ENCODE data around the gene MYEOV. TPM values are rescaled to one million over a fixed set of nuclear protein-coding genes. Genes with fewer than 3 reads are reported as not detected.

The MYEOV gene
- total and polyA plus RNA-seq, 9 donors, result 0.12 to 0.79 (median 0.53) TPM; not detected in 3

DNA sequence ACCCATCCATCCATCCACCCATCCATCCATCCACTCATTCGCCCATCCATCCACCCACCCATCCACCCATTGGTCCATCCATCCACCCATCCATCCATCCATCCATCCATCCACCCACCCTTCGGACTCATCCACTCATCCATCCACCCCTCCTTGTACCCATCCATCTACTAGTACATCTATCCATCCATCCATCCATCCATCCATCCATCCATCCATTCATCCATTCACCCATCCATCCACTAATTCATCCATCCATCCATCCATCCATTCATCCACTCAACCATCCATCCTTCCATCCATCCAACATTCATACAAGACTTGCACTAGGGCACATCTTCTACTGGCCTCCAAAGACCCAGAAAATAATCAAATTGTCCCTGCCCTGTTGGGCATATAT, 20.0 kb downstream of the MYEOV start:
- intact Hi-C loops (cut with DNase I), result loop anchor here in 1 of 4 donors (10.0 kb wide), 1 partner anchor 71 kb away; no protein-coding TSS in a partner anchor
- no peak for DNase-seq
- Histone ChIP-seq H3K27me3 (no peaks in the 10 kb centered on the region), H3K4me3 (no peak overlapping the region), H3K4me1 (ENCODE audit: insufficient read depth) (no peaks in the 10 kb centered on the region), H3K27ac (no peak overlapping the region), H3K36me3 (no peaks in the 10 kb centered on the region), H3K9me3 (no peaks in the 10 kb centered on the region)
- 92 to 96% (median 96%) methylated on average over 1 of the region's 2 CpGs for WGBS, 3 donors
- TF ChIP-seq POLR2A (IDR thresholded peaks at IDR 0.05) (no peak), EP300 (IDR thresholded peaks at IDR 0.05) (no peak)
- TF ChIP-seq, protein P1, sequence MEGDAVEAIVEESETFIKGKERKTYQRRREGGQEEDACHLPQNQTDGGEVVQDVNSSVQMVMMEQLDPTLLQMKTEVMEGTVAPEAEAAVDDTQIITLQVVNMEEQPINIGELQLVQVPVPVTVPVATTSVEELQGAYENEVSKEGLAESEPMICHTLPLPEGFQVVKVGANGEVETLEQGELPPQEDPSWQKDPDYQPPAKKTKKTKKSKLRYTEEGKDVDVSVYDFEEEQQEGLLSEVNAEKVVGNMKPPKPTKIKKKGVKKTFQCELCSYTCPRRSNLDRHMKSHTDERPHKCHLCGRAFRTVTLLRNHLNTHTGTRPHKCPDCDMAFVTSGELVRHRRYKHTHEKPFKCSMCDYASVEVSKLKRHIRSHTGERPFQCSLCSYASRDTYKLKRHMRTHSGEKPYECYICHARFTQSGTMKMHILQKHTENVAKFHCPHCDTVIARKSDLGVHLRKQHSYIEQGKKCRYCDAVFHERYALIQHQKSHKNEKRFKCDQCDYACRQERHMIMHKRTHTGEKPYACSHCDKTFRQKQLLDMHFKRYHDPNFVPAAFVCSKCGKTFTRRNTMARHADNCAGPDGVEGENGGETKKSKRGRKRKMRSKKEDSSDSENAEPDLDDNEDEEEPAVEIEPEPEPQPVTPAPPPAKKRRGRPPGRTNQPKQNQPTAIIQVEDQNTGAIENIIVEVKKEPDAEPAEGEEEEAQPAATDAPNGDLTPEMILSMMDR (IDR thresholded peaks at IDR 0.05), result no peak

- TF ChIP-seq, protein P1 (IDR thresholded peaks at IDR 0.05), result no peak
- no peak for TF ChIP-seq POLR2A (IDR thresholded peaks at IDR 0.05)
- Histone ChIP-seq H3K36me3 (no peaks in the 10 kb centered on the region), H3K9me3 (no peaks in the 10 kb centered on the region), H3K4me1 (ENCODE audit: insufficient read depth) (no peaks in the 10 kb centered on the region), H3K4me3 (no peak overlapping the region), H3K27ac (no peak overlapping the region), H3K27me3 (no peaks in the 10 kb centered on the region)
- no peak for DNase-seq
- intact Hi-C loops (cut with DNase I), result loop anchor here in 1 of 4 donors (10.0 kb wide), 1 partner anchor 70 kb away; no protein-coding TSS in a partner anchor
These were observed 20.6 kb downstream of the MYEOV start for GRCh38 chr11:69314555-69314954.

DNA sequence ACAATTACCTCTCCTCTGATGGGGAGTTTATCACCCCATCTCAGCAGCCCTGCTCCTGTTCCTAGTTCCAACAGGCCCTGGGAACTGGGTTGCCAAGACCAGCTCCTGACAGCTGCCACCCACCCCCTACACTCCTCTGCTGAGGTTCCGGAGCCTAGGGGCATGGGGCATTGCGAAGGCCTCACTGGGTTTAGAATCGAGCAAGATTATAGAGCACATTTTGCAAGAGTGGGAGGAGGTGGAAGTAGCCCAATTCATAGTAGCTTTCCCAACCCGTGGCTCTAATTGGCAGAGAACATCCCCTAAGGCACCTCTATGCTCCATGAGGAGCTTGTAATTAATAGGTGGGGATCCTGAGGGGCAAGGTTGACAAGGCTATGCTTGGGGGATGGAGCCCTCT, 23.0 kb downstream of the MYEOV start:
- 80 to 91% (median 86%) methylated on average over 4 of the region's 4 CpGs for WGBS, 3 donors
- no peaks in the 10 kb centered on the region for H3K9me3 ChIP-seq
- TF ChIP-seq, protein P1 (IDR thresholded peaks at IDR 0.05), result no peak
- TF ChIP-seq EP300 (IDR thresholded peaks at IDR 0.05) (no peak), POLR2A (IDR thresholded peaks at IDR 0.05) (no peak)
- no peak for DNase-seq
- no peaks in the 10 kb centered on the region for H3K27me3 ChIP-seq
- H3K4me3 ChIP-seq, result no peak overlapping the region
- H3K36me3 ChIP-seq, result no peaks in the 10 kb centered on the region
- intact Hi-C loops (cut with DNase I), result loop anchor here in 1 of 4 donors (10.0 kb wide), 1 partner anchor 68 kb away; no protein-coding TSS in a partner anchor
- H3K4me1 ChIP-seq (ENCODE audit: insufficient read depth), result no peaks in the 10 kb centered on the region
- no peak overlapping the region for H3K27ac ChIP-seq

- 31 to 72% (median 46%) methylated on average over 2 of the region's 2 CpGs for WGBS, 3 donors
- H3K4me1 ChIP-seq (ENCODE audit: insufficient read depth), result no peaks in the 10 kb centered on the region
- H3K27ac ChIP-seq, result no peak overlapping the region
- intact Hi-C loops (cut with DNase I), result loop anchor here in 1 of 4 donors (10.0 kb wide), 1 partner anchor 67 kb away; no protein-coding TSS in a partner anchor
- H3K9me3 ChIP-seq, result no peaks in the 10 kb centered on the region
- no peaks in the 10 kb centered on the region for H3K36me3 ChIP-seq
- TF ChIP-seq EP300 (IDR thresholded peaks at IDR 0.05), result no peak
- TF ChIP-seq, protein P1 (IDR thresholded peaks at IDR 0.05), result no peak
- TF ChIP-seq POLR2A (IDR thresholded peaks at IDR 0.05), result no peak
- H3K4me3 ChIP-seq, result no peak overlapping the region
- H3K27me3 ChIP-seq, result no peaks in the 10 kb centered on the region
- no peak for DNase-seq
These were observed 23.6 kb downstream of the MYEOV start for GRCh38 chr11:69317401-69318092.
